ENCODE measurements around the gene ADAMTS13. TPM values are rescaled to one million over a fixed set of nuclear protein-coding genes. Genes with fewer than 3 reads are reported as not detected.

The ADAMTS13 gene
- total RNA-seq, 1 donor from 2014 or later, result 17.8 TPM

DNA sequence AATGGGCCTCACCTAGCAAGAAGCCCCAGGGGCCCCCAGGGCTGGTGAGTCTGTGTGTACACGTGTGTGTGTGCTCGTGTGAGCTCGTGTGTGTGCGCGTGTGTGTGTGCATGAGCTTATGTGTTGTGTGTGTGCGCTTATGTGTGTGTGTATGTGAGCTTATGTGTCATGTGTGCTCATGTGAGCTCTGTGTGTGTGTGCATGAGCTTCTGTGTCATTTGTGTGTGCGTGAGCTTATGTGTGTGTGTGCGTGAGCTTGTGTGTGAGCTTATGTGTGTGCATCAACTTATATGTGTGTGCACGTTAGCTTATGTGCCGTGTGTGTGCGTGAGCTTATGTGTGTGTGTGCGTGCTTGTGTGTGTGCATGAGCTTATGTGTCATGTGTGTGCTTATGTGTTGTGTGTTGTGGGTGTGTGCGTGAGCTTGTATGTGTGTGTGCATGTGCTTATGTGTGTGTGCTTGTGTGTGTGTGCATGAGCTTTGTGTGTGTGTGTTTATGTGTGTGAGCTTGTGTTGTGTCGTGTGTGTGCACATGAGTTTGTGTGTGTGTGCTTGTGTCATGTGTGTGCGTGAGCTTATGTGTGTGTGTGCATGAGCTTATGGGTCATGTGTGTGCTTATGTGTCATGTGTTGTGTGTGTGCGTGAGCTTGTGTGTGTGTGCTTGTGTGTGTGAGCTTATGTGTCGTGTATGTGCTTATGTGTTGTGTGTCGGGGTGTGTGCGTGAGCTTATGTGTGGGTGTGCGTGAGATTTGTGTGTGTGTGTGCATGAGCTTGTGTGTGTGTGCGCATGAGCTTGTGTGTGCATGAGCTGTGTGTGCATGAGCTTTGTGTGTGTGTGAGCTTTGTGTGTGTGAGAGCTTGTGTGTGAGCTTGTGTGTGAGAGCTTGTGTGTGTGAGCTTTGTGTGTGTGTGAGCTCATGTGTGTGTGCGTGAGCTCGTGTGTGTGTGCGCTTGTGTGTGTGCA lies 73.4 kb downstream of the ADAMTS13 start:
- TF ChIP-seq, protein P1, sequence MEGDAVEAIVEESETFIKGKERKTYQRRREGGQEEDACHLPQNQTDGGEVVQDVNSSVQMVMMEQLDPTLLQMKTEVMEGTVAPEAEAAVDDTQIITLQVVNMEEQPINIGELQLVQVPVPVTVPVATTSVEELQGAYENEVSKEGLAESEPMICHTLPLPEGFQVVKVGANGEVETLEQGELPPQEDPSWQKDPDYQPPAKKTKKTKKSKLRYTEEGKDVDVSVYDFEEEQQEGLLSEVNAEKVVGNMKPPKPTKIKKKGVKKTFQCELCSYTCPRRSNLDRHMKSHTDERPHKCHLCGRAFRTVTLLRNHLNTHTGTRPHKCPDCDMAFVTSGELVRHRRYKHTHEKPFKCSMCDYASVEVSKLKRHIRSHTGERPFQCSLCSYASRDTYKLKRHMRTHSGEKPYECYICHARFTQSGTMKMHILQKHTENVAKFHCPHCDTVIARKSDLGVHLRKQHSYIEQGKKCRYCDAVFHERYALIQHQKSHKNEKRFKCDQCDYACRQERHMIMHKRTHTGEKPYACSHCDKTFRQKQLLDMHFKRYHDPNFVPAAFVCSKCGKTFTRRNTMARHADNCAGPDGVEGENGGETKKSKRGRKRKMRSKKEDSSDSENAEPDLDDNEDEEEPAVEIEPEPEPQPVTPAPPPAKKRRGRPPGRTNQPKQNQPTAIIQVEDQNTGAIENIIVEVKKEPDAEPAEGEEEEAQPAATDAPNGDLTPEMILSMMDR (IDR thresholded peaks at IDR 0.05; ENCODE audit: unreplicated experiment), result no peak
- Mint-ChIP-seq H3K36me3 (ENCODE audit: insufficient read depth) (no peaks in the 10 kb centered on the region), H3K9me3 (ENCODE audit: low read depth) (no peaks in the 10 kb centered on the region), H3K27ac (no peak overlapping the region), H3K27me3 (no peaks in the 10 kb centered on the region), H3K4me1 (ENCODE audit: low read depth) (no peaks in the 10 kb centered on the region), H3K4me3 (ENCODE audit: low read depth) (no peak overlapping the region)
- DNase-seq (ENCODE audit: low spot score, unreplicated experiment), result no peak

DNA sequence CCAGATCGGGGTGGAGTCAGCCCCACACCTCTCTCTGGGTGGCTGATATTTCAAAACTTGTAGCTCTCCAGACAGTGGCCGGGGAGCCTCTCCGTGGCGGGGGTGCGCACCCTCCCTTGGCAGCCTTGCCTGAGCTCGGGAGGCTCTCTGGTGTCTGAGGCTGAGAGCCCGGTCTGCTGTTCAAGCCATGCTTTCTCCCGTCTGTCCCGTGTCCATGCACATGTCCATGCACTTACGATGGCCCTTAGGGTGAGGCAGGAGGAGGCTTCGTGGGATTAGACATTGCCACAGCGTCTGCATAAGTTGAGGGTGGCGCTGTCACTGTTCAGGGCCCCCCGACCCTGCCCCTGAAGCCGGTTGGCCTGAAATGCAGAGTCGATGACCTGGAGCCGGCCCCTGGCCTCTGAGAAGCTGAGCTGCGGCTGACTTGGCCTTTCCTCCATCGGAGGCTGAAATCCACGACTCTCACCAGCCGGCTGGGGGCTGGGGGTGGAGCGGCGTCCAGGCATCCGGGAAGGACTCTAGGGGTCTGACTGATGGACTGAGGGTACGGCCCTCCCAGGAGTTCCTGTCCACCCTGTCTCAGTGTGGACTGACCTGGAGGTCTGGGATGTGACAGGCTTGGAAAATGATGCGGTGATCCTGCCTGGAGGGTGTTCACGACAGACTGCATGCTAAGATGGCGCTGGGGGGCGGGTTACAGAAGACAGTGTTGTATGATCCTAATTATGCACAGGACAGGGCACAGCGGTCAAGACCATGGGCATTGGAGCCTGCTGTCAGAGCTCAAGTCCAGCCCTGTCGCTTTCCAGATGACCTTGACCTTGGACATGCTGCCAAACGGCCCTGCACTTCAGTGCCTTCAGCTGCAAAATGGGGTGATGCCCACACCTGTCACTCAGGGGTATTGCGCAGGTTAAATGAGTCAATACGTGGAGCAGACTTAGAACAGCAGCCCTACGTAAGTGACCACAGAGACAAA lies 75.0 kb downstream of the ADAMTS13 start:
- no peak for DNase-seq (ENCODE audit: low spot score, unreplicated experiment)
- no peaks in the 10 kb centered on the region for H3K36me3 Mint-ChIP-seq (ENCODE audit: insufficient read depth)
- H3K27ac Mint-ChIP-seq, result no peak overlapping the region
- peaks cover 4% of the 10 kb centered on the region for H3K9me3 Mint-ChIP-seq (ENCODE audit: low read depth)
- H3K4me3 Mint-ChIP-seq (ENCODE audit: low read depth), result no peak overlapping the region
- H3K4me1 Mint-ChIP-seq (ENCODE audit: low read depth), result no peaks in the 10 kb centered on the region
- TF ChIP-seq, protein P1 (IDR thresholded peaks at IDR 0.05; ENCODE audit: unreplicated experiment), result no peak
- H3K27me3 Mint-ChIP-seq, result no peaks in the 10 kb centered on the region

DNA sequence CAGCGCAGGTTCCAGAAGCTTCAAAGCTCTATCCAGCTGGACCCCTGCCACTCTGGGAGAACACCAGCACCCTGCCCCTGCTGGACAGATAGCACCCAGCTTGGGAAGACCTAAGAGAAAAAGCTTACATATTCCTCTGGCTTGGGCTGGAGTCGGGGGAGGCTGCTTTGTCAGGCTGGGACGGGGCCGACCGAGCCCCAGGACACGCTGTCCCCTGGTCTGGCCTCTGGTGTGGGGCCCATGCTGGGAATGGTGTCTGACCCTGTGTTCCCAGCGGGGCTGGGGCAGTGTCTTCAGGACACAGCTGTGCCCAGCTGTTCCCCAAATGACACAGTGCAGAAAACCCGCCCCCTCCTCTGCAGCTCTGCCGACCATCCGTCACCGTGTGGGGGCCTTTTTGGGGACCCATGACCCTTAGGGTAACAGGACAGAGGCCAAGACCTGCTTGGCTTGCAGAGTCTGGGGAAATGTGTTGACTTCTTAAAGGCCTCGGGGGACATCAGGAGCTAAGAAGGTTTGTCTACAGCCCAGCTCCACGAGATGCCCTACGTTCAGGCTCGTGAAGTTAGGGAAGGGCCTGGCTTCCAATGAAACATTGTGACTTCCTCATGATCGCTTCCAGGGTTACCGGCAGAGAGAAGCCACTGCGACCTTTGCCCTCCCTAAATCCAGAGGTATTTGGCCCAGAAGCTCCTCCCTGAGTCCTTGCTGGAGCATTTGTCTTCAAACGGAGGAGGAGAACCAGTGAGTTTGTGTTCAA lies 77.1 kb downstream of the ADAMTS13 start:
- TF ChIP-seq, protein P1 (IDR thresholded peaks at IDR 0.05; ENCODE audit: unreplicated experiment), result no peak
- peaks cover 7% of the 10 kb centered on the region for H3K9me3 Mint-ChIP-seq (ENCODE audit: low read depth)
- no peaks in the 10 kb centered on the region for H3K36me3 Mint-ChIP-seq (ENCODE audit: insufficient read depth)
- DNase-seq (ENCODE audit: low spot score, unreplicated experiment), result no peak
- H3K4me1 Mint-ChIP-seq (ENCODE audit: low read depth), result no peaks in the 10 kb centered on the region
- H3K4me3 Mint-ChIP-seq (ENCODE audit: low read depth), result no peak overlapping the region
- no peak overlapping the region for H3K27ac Mint-ChIP-seq
- H3K27me3 Mint-ChIP-seq, result no peaks in the 10 kb centered on the region

DNA sequence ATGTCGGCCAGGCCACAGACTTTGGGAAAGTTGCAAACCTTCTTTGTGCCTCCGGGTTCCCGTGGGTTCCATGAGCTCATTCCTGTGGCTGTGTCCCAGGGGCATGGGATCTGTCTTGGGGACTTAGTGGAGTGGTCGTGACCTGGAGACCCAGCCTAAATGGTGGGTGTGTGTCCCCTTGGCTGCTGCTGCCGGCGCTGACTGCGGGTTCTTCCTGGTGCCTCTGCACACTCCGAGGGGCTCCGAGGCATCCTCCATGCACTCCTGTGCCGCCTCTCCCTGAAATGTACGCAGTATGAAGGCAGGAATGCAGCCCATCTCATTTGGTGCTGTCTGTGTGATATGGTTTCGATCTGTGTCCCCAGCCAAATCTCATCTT lies 77.7 kb downstream of the ADAMTS13 start:
- DNase-seq (ENCODE audit: low spot score, unreplicated experiment), result no peak
- TF ChIP-seq, protein P1 (IDR thresholded peaks at IDR 0.05; ENCODE audit: unreplicated experiment), result no peak
- Mint-ChIP-seq H3K9me3 (ENCODE audit: low read depth) (peaks cover 7% of the 10 kb centered on the region), H3K27ac (no peak overlapping the region), H3K27me3 (no peaks in the 10 kb centered on the region), H3K4me3 (ENCODE audit: low read depth) (no peak overlapping the region), H3K36me3 (ENCODE audit: insufficient read depth) (no peaks in the 10 kb centered on the region), H3K4me1 (ENCODE audit: low read depth) (no peaks in the 10 kb centered on the region)

Measured in progenitor cell of endocrine pancreas (in vitro differentiated cells).